Measurements from ENCODE around the gene HERPUD1.

HERPUD1 gene

DNA sequence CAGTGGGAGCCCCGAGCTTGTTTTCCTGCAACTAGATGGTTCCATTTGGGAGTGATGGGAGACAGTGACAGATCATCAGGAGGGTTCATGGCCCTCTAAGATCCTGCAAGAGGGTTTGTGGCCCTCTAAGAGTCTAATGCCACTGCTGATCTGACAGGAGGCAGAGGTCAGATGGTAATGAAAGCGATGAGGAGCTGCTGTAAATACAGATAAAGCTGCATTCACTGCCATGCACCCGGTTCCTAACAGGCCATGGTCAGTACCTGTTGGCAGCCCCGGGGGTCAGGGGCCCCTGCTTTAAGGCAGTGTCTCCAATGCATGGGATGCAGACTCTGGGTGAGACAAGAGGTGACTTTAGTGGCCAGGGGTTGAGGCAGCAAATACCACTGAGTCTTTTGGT is 36.1 kb upstream of the HERPUD1 start:
- TF ChIP-seq, protein P1, sequence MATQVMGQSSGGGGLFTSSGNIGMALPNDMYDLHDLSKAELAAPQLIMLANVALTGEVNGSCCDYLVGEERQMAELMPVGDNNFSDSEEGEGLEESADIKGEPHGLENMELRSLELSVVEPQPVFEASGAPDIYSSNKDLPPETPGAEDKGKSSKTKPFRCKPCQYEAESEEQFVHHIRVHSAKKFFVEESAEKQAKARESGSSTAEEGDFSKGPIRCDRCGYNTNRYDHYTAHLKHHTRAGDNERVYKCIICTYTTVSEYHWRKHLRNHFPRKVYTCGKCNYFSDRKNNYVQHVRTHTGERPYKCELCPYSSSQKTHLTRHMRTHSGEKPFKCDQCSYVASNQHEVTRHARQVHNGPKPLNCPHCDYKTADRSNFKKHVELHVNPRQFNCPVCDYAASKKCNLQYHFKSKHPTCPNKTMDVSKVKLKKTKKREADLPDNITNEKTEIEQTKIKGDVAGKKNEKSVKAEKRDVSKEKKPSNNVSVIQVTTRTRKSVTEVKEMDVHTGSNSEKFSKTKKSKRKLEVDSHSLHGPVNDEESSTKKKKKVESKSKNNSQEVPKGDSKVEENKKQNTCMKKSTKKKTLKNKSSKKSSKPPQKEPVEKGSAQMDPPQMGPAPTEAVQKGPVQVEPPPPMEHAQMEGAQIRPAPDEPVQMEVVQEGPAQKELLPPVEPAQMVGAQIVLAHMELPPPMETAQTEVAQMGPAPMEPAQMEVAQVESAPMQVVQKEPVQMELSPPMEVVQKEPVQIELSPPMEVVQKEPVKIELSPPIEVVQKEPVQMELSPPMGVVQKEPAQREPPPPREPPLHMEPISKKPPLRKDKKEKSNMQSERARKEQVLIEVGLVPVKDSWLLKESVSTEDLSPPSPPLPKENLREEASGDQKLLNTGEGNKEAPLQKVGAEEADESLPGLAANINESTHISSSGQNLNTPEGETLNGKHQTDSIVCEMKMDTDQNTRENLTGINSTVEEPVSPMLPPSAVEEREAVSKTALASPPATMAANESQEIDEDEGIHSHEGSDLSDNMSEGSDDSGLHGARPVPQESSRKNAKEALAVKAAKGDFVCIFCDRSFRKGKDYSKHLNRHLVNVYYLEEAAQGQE (IDR thresholded peaks at IDR 0.05; ENCODE audit: insufficient replicate concordance, low read depth) = no peak
- TF ChIP-seq SPI1 (IDR thresholded peaks at IDR 0.05; ENCODE audit: borderline replicate concordance, low read depth) (no peak), GABPA (IDR thresholded peaks at IDR 0.05; ENCODE audit: low read depth) (no peak), POLR2AphosphoS5 (IDR thresholded peaks at IDR 0.05; ENCODE audit: low read depth) (no peak)
- TF ChIP-seq, protein P2, sequence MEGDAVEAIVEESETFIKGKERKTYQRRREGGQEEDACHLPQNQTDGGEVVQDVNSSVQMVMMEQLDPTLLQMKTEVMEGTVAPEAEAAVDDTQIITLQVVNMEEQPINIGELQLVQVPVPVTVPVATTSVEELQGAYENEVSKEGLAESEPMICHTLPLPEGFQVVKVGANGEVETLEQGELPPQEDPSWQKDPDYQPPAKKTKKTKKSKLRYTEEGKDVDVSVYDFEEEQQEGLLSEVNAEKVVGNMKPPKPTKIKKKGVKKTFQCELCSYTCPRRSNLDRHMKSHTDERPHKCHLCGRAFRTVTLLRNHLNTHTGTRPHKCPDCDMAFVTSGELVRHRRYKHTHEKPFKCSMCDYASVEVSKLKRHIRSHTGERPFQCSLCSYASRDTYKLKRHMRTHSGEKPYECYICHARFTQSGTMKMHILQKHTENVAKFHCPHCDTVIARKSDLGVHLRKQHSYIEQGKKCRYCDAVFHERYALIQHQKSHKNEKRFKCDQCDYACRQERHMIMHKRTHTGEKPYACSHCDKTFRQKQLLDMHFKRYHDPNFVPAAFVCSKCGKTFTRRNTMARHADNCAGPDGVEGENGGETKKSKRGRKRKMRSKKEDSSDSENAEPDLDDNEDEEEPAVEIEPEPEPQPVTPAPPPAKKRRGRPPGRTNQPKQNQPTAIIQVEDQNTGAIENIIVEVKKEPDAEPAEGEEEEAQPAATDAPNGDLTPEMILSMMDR (IDR thresholded peaks at IDR 0.05; ENCODE audit: insufficient read depth, low read length) = no peak
- no peak overlapping the region for H3K27ac ChIP-seq (replicated peaks)
- no peak for DNase-seq (ENCODE audit: low read depth in 1 of 2, low spot score in 1 of 2)
- H3K27me3 ChIP-seq (ENCODE audit: insufficient read depth, poor library complexity, severe bottlenecking) = no peaks in the 10 kb centered on the region
- no peak overlapping the region for H3K4me3 ChIP-seq (replicated peaks; ENCODE audit: insufficient read depth, low read length)

DNA sequence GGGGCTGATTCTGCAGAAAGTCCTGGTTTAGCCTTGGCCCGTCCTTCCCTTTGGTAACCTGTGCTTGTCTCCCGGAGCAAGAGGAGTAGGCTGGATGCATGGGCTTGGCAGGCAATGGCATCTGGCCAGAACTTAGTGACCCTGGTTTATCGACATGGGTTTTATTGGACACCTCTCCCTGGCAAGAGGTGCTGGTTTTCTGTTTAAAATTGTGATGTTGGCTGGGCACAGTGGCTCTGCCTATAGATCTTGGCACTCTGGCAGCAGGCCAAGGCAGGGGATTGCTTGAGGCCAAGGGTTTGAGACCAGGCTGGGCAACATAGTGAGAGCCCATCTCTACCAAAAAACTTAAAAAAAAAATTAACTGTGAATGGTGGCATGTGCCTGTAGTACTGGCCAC is 35.7 kb upstream of the HERPUD1 start:
- Histone ChIP-seq H3K4me3 (replicated peaks; ENCODE audit: insufficient read depth, low read length) (no peak overlapping the region), H3K27me3 (ENCODE audit: insufficient read depth, poor library complexity, severe bottlenecking) (no peaks in the 10 kb centered on the region), H3K27ac (replicated peaks) (no peak overlapping the region)
- DNase-seq (ENCODE audit: low read depth in 1 of 2, low spot score in 1 of 2) = no peak
- no peak for TF ChIP-seq SPI1 (IDR thresholded peaks at IDR 0.05; ENCODE audit: borderline replicate concordance, low read depth)
- TF ChIP-seq POLR2AphosphoS5 (IDR thresholded peaks at IDR 0.05; ENCODE audit: low read depth) = no peak
- TF ChIP-seq, protein P2 (IDR thresholded peaks at IDR 0.05; ENCODE audit: insufficient read depth, low read length) = no peak
- TF ChIP-seq, protein P1 (IDR thresholded peaks at IDR 0.05; ENCODE audit: insufficient replicate concordance, low read depth) = no peak
- TF ChIP-seq GABPA (IDR thresholded peaks at IDR 0.05; ENCODE audit: low read depth) = no peak

DNA sequence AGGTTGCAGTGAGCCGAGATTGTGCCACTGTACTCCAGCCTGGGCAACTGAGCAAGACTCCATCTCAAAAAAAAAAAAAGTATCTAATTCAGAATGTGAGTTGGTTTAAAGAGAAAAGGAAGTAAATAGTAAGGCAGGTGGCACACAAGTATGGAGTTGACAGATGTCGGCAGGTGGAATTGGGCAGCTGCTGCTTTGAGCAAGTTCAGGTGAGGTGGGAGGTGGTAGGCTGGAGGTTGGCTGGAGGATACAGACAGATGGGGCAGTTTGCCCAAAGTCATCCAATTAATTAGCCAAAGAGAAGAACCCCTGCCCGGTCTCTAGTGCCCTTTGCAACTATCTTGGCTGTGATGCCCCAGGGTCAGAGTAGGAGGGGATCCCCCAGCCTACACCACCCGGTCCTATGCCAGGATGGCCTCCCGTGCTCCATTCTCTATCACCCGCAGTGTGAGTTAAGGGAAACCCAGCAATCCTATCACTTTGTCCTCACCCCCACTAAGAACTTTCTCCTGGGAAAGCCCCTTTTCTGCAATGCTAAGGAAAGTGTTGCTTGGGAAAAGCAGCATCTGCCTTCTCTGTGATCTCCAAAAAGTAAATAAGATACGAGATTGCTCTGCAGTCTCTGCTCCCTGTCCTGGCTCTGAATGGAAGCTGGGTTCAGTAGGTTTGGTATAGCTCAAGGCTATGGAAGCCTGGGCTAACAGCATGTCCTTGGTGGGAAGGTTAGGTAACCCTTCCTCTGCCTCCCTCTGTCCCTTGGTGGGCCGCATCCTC is 34.7 kb upstream of the HERPUD1 start:
- TF ChIP-seq, protein P1 (IDR thresholded peaks at IDR 0.05; ENCODE audit: insufficient replicate concordance, low read depth) = no peak
- TF ChIP-seq POLR2AphosphoS5 (IDR thresholded peaks at IDR 0.05; ENCODE audit: low read depth) (no peak), SPI1 (IDR thresholded peaks at IDR 0.05; ENCODE audit: borderline replicate concordance, low read depth) (no peak), GABPA (IDR thresholded peaks at IDR 0.05; ENCODE audit: low read depth) (no peak)
- TF ChIP-seq, protein P2 (IDR thresholded peaks at IDR 0.05; ENCODE audit: insufficient read depth, low read length) = no peak
- no peak overlapping the region for H3K4me3 ChIP-seq (replicated peaks; ENCODE audit: insufficient read depth, low read length)
- DNase-seq (ENCODE audit: low read depth in 1 of 2, low spot score in 1 of 2) = no peak

More for the DNA sequence above, 34.7 kb upstream of the HERPUD1 start:
- no peak overlapping the region for H3K27ac ChIP-seq (replicated peaks)
- H3K27me3 ChIP-seq (ENCODE audit: insufficient read depth, poor library complexity, severe bottlenecking) = no peaks in the 10 kb centered on the region

All from HL-60 (cell line).